Body of pancreas (tissue), 4 donors: Measurements from ENCODE around the gene LEP. TPM values are rescaled to one million over a fixed set of nuclear protein-coding genes. Genes with fewer than 3 reads are reported as not detected.

Source experiments
- ATAC-seq: fragments of 150-250 bp; one replicate; pipeline ENCODE4 v1.9.1; 2016
- DNase-seq, 4 donors: peaks; one replicate each; pipeline ENCODE4 v3.0.0-alpha.2; 2019
- H3K27ac ChIP-seq, 4 donors: fragments of 200-600 bp; sonication (generic); 1 replicate in 3 of 4; 2 replicates in 1 of 4; pipeline versions ENCODE4 v1.5.1 to v1.6.1; 2016 to 2019; ENCODE audit warnings: mild to moderate bottlenecking in 1 of 4, mixed read lengths in 1 of 4, moderate library complexity in 1 of 4
- H3K27me3 ChIP-seq, 2 donors: fragments of 200-600 bp; sonication (generic); one replicate each; pipeline ENCODE4 v1.6.0; 2016; ENCODE audit warnings: mild to moderate bottlenecking in 1 of 2
- H3K36me3 ChIP-seq, 2 donors: fragments of 200-600 bp; sonication (generic); replicated peaks in 1 of 2; 2 replicates each; pipeline ENCODE4 v1.5.1; 2016; ENCODE audit warnings: low read depth in 2 of 2; ENCODE audit not compliant: insufficient read depth in 1 of 2
- H3K4me1 ChIP-seq: fragments of 200-600 bp; sonication (generic); one replicate; pipeline ENCODE4 v1.6.0; 2016
- H3K4me3 ChIP-seq, 2 donors: fragments of 200-600 bp; sonication (generic); 1 replicate in 1 of 2; 2 replicates in 1 of 2; pipeline ENCODE4 v1.5.1; 2016 to 2019
- H3K9me3 ChIP-seq, 3 donors: fragments of 200-600 bp; sonication (generic); 1 replicate in 2 of 3; 2 replicates in 1 of 3; pipeline ENCODE4 v1.5.1; 2016
- POLR2A ChIP-seq, 3 donors: fragments of 450-650 bp; IDR thresholded peaks; one replicate each; pipeline ENCODE4 v1.6.1; 2016; ENCODE audit warnings: antibody characterized with exemption in 3 of 3, mild to moderate bottlenecking in 2 of 3
- WGBS, 2 donors: methylation state at CpG; one replicate each; pipeline ENCODE4 v1.1.5; 2017; 5-methylcytosine and 5-hydroxymethylcytosine counted together
- intact Hi-C: fragments of 100-400 bp; cut with DNase I; formaldehyde crosslinking; loops from one replicate; pipeline ENCODE4 v1.15.1; 2023
- total RNA-seq, 2 donors: library from RNA; depleted of rRNA; stranded (reverse); fragments of >200 nt; gene quantifications; one replicate each; pipeline ENCODE4 v1.1.0, GENCODE V29; 2016
- TF ChIP-seq, protein P1 (sequence below), 7 experiments: fragments of 450-650 bp in 4 of 7; fragments of 200-600 bp in 3 of 7; sonication (generic) in 3 of 7; IDR thresholded peaks; one replicate each; pipeline ENCODE4 v1.5.1; 2016 to 2019; ENCODE audit warnings: antibody characterized with exemption in 7 of 7

LEP gene
- total RNA-seq, 2 donors from 2014 or later, result 1.8 to 72.8 TPM

GRCh38 chr7:128251337-128251736 is 10.3 kb downstream of the LEP start:
- 61 to 77% methylated on average over 4 of the region's 4 CpGs for WGBS, 2 donors
- intact Hi-C loops, result no loop called here
- DNase-seq (no peak), ATAC-seq (no peak)
- Histone ChIP-seq H3K27me3 (no peaks in the 10 kb centered on the region), H3K36me3 (no peaks in the 10 kb centered on the region), H3K4me3 (no peak overlapping the region), H3K4me1 (no peaks in the 10 kb centered on the region), H3K9me3 (no peaks in the 10 kb centered on the region), H3K27ac (no peak overlapping the region)
- TF ChIP-seq, protein P1, sequence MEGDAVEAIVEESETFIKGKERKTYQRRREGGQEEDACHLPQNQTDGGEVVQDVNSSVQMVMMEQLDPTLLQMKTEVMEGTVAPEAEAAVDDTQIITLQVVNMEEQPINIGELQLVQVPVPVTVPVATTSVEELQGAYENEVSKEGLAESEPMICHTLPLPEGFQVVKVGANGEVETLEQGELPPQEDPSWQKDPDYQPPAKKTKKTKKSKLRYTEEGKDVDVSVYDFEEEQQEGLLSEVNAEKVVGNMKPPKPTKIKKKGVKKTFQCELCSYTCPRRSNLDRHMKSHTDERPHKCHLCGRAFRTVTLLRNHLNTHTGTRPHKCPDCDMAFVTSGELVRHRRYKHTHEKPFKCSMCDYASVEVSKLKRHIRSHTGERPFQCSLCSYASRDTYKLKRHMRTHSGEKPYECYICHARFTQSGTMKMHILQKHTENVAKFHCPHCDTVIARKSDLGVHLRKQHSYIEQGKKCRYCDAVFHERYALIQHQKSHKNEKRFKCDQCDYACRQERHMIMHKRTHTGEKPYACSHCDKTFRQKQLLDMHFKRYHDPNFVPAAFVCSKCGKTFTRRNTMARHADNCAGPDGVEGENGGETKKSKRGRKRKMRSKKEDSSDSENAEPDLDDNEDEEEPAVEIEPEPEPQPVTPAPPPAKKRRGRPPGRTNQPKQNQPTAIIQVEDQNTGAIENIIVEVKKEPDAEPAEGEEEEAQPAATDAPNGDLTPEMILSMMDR (IDR thresholded peaks at IDR 0.05), result no peak
- no peak for TF ChIP-seq POLR2A (IDR thresholded peaks at IDR 0.05)

GRCh38 chr7:128253701-128254100 is 12.6 kb downstream of the LEP start:
- H3K27ac ChIP-seq, result no peak overlapping the region
- H3K27me3 ChIP-seq, result no peaks in the 10 kb centered on the region
- DNase-seq (no peak), ATAC-seq (no peak)
- no peak for TF ChIP-seq POLR2A (IDR thresholded peaks at IDR 0.05)
- TF ChIP-seq, protein P1 (IDR thresholded peaks at IDR 0.05), result no peak
- H3K4me3 ChIP-seq, result no peak overlapping the region
- H3K4me1 ChIP-seq, result no peaks in the 10 kb centered on the region
- H3K36me3 ChIP-seq, result no peaks in the 10 kb centered on the region
- 86 to 88% methylated on average over 8 of the region's 8 CpGs for whole genome bisulfite sequencing, 2 donors
- intact Hi-C loops, result no loop called here
- no peaks in the 10 kb centered on the region for H3K9me3 ChIP-seq

- no peak overlapping the region for H3K27ac ChIP-seq
- no peaks in the 10 kb centered on the region for H3K27me3 ChIP-seq
- no peaks in the 10 kb centered on the region for H3K36me3 ChIP-seq
- no peak overlapping the region for H3K4me3 ChIP-seq
- 60 to 83% methylated on average over 1 to 5 of the region's 5 CpGs for WGBS, 2 donors
- DNase-seq, result no peak
- intact Hi-C loops, result no loop called here
- TF ChIP-seq, protein P1 (IDR thresholded peaks at IDR 0.05), result no peak
- no peak for ATAC-seq
- H3K9me3 ChIP-seq, result no peaks in the 10 kb centered on the region
- peaks cover 5% of the 10 kb centered on the region for H3K4me1 ChIP-seq
Measured at GRCh38 chr7:128254470-128254869, 13.4 kb downstream of the LEP start.

- no peak overlapping the region for H3K4me3 ChIP-seq
- 77 to 83% methylated on average over 2 of the region's 2 CpGs for WGBS, 2 donors
- ATAC-seq, result no peak
- H3K9me3 ChIP-seq, result no peaks in the 10 kb centered on the region
- no peak for DNase-seq
- H3K4me1 ChIP-seq, result peaks cover 8% of the 10 kb centered on the region
- intact Hi-C loops, result no loop called here
- no peak overlapping the region for H3K27ac ChIP-seq
- TF ChIP-seq, protein P1 (IDR thresholded peaks at IDR 0.05), result no peak
- TF ChIP-seq POLR2A (IDR thresholded peaks at IDR 0.05), result no peak
- no peaks in the 10 kb centered on the region for H3K27me3 ChIP-seq
- no peaks in the 10 kb centered on the region for H3K36me3 ChIP-seq
Measured at GRCh38 chr7:128255271-128255670, 14.2 kb downstream of the LEP start.

DNA sequence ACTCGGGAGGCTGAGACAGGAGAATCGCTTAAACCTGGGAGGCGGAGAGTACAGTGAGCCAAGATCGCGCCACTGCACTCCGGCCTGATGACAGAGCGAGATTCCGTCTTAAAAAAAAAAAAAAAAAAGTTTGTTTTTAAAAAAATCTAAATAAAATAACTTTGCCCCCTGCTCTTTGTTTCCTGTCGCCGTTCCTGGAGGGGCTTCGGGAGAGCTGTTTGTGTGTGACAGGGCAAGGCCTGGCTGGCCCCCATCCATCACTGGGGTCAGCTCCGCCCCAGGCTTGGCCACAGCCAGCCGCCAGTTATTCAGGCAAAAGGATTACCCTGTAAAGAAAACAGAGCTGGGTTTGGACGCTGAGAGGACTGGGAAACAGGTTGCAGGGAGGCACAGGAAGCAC is 16.4 kb downstream of the LEP start:
- intact Hi-C loops, result no loop called here
- 86 to 87% methylated on average over 14 of the region's 14 CpGs for WGBS, 2 donors
- no peak for DNase-seq

More for the DNA sequence above, 16.4 kb downstream of the LEP start:
- Histone ChIP-seq H3K27me3 (no peaks in the 10 kb centered on the region), H3K36me3 (no peaks in the 10 kb centered on the region), H3K9me3 (no peaks in the 10 kb centered on the region), H3K4me3 (no peak overlapping the region), H3K27ac (no peak overlapping the region), H3K4me1 (peaks cover 8% of the 10 kb centered on the region)
- TF ChIP-seq POLR2A (IDR thresholded peaks at IDR 0.05), result no peak
- TF ChIP-seq, protein P1 (IDR thresholded peaks at IDR 0.05), result no peak
- no peak for ATAC-seq
